ENCODE results near the gene VAMP5. TPM values are rescaled to one million over a fixed set of nuclear protein-coding genes. Genes with fewer than 3 reads are reported as not detected.

VAMP5 gene
- total and polyA plus RNA-seq, 5 experiments from 2014 or later, result 24.6 to 143 (median 135) TPM

DNA sequence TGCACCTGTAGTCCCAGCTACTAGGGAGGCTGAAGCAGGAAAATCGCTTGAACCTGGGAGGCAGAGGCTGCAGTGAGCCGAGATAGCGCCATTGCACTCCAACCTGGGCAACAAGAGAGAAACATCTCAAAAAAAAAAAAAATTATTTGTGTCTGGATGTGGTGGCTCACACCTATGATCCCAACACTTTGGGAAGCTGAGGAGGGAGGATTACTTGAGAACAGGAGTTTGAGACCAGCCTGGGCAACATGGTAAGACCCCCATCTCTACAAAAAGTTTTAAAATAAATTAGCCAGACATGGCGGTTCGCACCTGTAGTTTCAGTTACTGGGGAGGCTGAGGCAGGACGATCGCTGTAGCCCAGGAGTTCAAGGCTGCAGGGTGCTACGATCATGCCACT, 8.5 kb upstream of the VAMP5 start:
- Mint-ChIP-seq H3K4me3 (peak overlapping the region in 1 of 10 donors; percentile 36), H3K27ac (peak overlapping the region in 1 of 10 donors; percentile 44), H3K9me3 (no peaks in the 10 kb centered on the region), H3K36me3 (peaks cover 0 to 7% (median 0%) of the 10 kb centered on the region in 3 donors), H3K4me1 (peaks cover 18 to 35% (median 31%) of the 10 kb centered on the region in 4 donors), H3K27me3 (no peaks in the 10 kb centered on the region)
- POLR2A ChIA-PET, result interaction anchor here (0.6 to 2.7 kb wide), 5 partner anchors 8 to 488 kb away, joined by 3 to 15 read pairs (median 3); no protein-coding TSS in a partner anchor
- no peak for DNase-seq
- no peak for ATAC-seq

DNA sequence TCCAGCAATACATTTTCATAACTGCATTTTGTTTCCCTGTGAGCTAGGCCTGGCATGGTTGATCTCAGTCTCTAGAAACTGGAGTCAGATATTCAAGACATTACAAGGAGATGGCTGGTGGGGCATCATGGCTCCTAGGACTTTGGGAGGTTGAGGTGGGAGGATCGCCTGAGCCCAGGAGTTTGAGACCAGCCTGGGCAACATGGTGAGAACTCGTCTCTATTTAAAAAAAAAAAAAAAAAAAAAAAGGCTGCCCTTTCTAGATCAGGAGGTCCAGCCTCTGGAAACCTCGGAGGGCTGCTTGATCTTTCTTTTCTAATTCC, 7.2 kb upstream of the VAMP5 start:
- H3K27me3 Mint-ChIP-seq, result no peaks in the 10 kb centered on the region
- H3K27ac Mint-ChIP-seq, result peak overlapping the region; percentile 88 to 98 (median 93)
- no peak for ATAC-seq
- POLR2A ChIA-PET, result interaction anchor here (0.7 to 3.2 kb wide), 11 partner anchors 10 to 146 kb away, joined by 3 to 29 read pairs (median 5); partner anchors contain the start of genes C2orf68 and RNF181
- H3K4me1 Mint-ChIP-seq, result peaks cover 20 to 43% (median 39%) of the 10 kb centered on the region in 4 donors
- H3K9me3 Mint-ChIP-seq, result no peaks in the 10 kb centered on the region
- peak overlapping the region; percentile 88 to 98 (median 94) for H3K4me3 Mint-ChIP-seq
- H3K36me3 Mint-ChIP-seq, result peaks cover 0 to 15% (median 7%) of the 10 kb centered on the region in 3 donors
- no peak for DNase-seq

DNA sequence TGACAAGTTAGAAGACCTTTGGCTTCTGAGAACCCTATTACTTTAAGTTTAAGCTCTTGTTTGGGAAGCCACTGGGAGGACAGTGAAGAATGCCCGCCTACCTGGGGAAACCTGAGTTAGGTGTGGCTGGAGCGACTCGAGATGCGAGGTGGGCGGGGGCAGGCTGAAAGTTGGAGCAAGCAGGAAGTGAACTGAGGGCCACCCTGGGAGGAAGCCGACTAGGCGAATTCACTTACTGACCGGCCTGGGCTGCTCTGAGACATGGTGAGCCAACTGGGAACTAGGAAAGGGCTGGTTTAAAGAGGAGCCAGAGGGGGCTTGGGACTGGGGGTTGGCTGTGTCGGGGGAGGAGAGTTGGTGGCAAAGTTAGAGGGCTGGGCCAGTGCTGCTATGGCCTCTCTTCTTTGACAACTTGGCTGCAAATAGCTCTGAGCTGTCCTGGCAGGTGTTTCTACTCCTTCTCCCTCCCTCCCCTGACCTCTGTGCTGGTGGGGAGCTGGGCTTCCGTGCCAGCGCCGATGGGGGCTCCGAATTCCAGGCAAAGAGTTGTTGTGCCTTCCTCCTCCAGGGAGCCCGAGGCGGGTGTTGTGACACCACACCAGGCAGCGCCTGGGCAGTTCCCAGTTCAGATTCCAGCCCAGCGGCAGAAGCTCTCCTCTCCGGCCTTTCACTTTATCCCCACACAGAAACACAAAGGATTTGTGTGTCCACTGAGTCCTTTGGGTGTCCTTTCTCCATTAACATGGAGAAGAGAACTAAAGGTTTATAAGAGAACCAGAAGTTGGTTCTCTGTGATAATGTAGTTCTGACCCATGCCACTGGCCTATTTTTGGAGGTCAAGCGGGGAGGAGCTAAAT, 6.6 kb upstream of the VAMP5 start, which contains the start of gene VAMP8:
VAMP8 (plus strand) TSS at position 201 of the 857 bp plus-strand sequence; CDS start at position 262, 61 bp downstream.
- no peaks in the 10 kb centered on the region for H3K27me3 Mint-ChIP-seq
- no peaks in the 10 kb centered on the region for H3K9me3 Mint-ChIP-seq
- H3K4me3 Mint-ChIP-seq, result peak within 1 kb of the TSS; percentile 88 to 98 (median 94)
- ATAC-seq (peak; percentile 81 to 86), DNase-seq (peak; percentile 41 to 80 (median 49))
- H3K27ac Mint-ChIP-seq, result peak within 1 kb of the TSS; percentile 88 to 98 (median 93)
- peaks cover 23 to 43% (median 43%) of the 10 kb centered on the region in 4 donors for H3K4me1 Mint-ChIP-seq
- POLR2A ChIA-PET, result interaction anchor here (0.7 to 3.2 kb wide), 11 partner anchors 10 to 146 kb away, joined by 3 to 29 read pairs (median 5); partner anchors contain the start of genes C2orf68 and RNF181
- peaks cover 0 to 21% (median 7%) of the 10 kb centered on the region in 3 donors for H3K36me3 Mint-ChIP-seq

DNA sequence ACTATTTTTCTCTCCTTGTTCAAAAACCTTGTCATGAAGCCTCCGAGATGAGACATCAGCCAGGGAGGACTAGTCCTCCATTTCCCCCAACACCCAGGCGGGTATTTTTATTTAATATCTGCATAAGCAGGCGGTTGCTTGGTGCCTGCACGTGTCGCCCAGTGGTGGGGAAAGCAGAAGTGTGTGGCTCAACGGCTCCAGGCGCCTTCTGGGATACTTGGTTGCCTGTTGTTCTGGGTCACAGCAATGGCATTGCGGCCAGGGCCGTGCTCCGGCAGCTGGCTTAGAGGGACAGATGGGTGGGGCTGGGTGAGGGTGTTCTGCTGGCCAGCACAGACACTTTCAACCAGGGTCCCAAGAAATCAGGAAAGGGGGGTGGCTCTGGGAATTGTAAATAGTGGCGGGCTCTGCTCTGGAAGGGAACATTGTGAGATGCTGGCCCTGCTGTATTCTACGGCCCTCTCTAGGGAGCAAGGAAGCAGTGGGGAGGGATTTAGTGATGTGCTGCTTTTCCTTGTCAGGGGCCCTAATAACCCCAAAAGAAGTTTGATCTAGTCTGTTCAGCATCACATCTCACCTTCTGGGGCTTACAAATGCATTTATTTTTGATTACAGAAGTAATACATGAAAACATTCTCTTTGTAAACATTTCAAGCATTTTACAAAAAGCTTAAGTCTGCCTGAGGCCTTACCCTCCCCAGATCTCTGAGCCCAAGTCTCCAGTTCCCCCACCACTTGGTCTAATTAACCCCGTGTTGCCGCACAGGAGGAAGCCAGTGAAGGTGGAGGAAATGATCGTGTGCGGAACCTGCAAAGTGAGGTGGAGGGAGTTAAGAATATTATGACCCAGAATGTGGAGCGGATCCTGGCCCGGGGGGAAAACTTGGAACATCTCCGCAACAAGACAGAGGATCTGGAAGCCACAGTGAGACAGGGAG, 5.7 kb upstream of the VAMP5 start:
- Mint-ChIP-seq H3K27ac (peak overlapping the region; percentile 88 to 98 (median 93)), H3K9me3 (no peaks in the 10 kb centered on the region), H3K4me3 (peak overlapping the region; percentile 88 to 98 (median 94)), H3K4me1 (peaks cover 25 to 50% (median 48%) of the 10 kb centered on the region in 4 donors), H3K36me3 (peaks cover 0 to 25% (median 7%) of the 10 kb centered on the region in 3 donors), H3K27me3 (no peaks in the 10 kb centered on the region)
- ATAC-seq (peak; percentile 54 to 58), DNase-seq (peak in 1 of 10 donors; percentile 25)
- POLR2A ChIA-PET, result interaction anchor here (0.6 to 3.2 kb wide), 12 partner anchors 9 to 40 kb away, joined by 3 to 29 read pairs (median 6); partner anchors contain the start of genes C2orf68 and RNF181

DNA sequence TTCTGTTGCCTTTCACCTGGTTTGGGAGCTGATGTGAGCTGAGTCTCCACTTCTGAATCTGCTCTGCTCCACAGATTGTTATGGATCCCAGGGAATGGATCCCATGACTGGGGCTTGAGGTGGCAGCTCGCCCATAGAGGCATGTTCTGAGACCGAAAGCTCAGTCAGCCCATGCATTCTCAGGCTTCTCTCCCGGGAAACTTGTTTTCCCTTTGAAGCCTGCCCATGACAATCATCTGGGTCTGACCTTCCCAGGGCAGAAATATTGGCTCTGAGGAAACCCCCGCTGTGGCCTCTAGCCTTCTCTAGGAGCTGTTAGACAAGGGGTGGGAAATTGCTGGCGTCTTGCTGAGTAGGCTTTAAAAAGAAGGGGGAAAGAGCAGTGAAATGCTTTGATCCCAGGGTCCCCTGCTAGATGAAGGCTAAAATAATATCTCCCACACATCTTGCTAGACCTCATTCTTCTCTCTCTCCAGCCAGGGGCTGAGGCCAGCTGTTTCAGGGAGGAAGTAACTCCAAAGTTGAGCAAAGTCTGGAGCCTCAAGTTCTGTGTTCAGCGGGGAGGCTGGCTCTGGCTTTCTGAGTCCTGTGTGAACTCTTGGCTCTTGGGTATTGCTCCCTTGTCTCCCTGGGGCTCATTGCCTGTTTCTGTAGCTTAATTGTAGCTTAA, 4.8 kb upstream of the VAMP5 start:
- Mint-ChIP-seq H3K9me3 (no peaks in the 10 kb centered on the region), H3K36me3 (peaks cover 0 to 25% (median 7%) of the 10 kb centered on the region in 3 donors), H3K27ac (peak overlapping the region; percentile 74 to 98 (median 93)), H3K27me3 (no peaks in the 10 kb centered on the region), H3K4me3 (peak overlapping the region; percentile 88 to 98 (median 94)), H3K4me1 (peaks cover 27 to 55% (median 53%) of the 10 kb centered on the region in 4 donors)
- no peak for ATAC-seq
- DNase-seq, result no peak
- POLR2A ChIA-PET, result interaction anchor here (0.6 to 3.2 kb wide), 9 partner anchors 8 to 41 kb away, joined by 3 to 29 read pairs (median 5); partner anchors contain the start of genes C2orf68, GGCX and RNF181

DNA sequence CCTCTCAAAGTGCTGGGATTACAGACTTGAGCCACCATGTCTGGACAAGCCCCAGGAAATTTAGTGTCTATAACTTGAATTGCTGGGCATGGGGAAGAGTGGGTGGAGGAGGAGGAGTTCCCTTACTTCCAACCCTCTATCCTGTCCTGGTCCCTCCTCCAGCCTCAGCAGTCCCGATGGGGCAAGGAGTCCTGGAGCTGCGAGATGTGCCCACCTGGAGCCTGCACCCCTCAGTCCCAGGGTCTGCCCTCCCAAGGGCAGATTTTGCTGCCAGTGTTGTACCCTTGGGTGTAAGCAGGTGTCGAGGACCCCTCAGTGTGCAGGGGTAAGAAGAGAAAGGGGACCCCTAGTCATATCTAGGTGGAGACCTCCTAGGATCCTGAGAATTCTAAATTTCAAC, 4.0 kb upstream of the VAMP5 start:
- POLR2A ChIA-PET, result interaction anchor here (0.6 to 2.1 kb wide), 3 partner anchors 9 to 32 kb away, joined by 3 to 8 read pairs (median 5); partner anchors contain the start of gene C2orf68
- Mint-ChIP-seq H3K9me3 (no peaks in the 10 kb centered on the region), H3K4me1 (peaks cover 31 to 62% (median 60%) of the 10 kb centered on the region in 4 donors), H3K36me3 (peaks cover 0 to 25% (median 7%) of the 10 kb centered on the region in 3 donors), H3K4me3 (peak overlapping the region in 8 of 10 donors; percentile 17 to 97 (median 59)), H3K27ac (peak overlapping the region in 9 of 10 donors; percentile 24 to 98 (median 68)), H3K27me3 (no peaks in the 10 kb centered on the region)
- ATAC-seq, result no peak
- no peak for DNase-seq

DNA sequence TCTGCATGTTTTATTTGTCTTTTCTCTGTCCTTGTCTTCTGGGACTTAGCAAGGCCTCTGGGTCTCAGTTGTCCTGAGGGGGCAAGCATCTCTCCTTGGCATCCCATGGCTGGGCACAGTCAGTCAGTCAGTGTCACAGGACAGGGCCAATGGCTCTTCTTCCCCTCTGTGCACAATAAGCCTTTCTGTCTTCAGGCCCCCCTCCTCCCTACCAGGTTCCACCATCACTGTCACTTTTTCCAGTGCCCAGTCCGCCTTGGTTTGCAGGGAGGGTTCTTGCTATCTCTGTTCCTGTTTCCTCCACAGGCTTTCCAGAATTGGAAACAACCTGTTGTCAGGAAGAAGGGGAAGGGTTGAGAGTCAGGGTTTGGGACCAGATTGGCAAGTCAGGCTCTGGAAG, 1.7 kb upstream of the VAMP5 start:
- peaks cover 40 to 76% (median 70%) of the 10 kb centered on the region in 4 donors for H3K4me1 Mint-ChIP-seq
- peak overlapping the region in 6 of 10 donors; percentile 11 to 71 (median 55) for H3K4me3 Mint-ChIP-seq
- DNase-seq (no peak), ATAC-seq (no peak)
- peaks cover 0 to 25% (median 7%) of the 10 kb centered on the region in 3 donors for H3K36me3 Mint-ChIP-seq
- H3K9me3 Mint-ChIP-seq, result no peaks in the 10 kb centered on the region
- POLR2A ChIA-PET, result interaction anchor here (1.4 to 7.4 kb wide), 5 partner anchors 13 to 228 kb away, joined by 3 to 88 read pairs (median 10); partner anchors contain the start of genes ELMOD3, RETSAT, RNF181 and TMEM150A
- H3K27me3 Mint-ChIP-seq, result no peaks in the 10 kb centered on the region
- peak overlapping the region in 6 of 10 donors; percentile 27 to 96 (median 66) for H3K27ac Mint-ChIP-seq

DNA sequence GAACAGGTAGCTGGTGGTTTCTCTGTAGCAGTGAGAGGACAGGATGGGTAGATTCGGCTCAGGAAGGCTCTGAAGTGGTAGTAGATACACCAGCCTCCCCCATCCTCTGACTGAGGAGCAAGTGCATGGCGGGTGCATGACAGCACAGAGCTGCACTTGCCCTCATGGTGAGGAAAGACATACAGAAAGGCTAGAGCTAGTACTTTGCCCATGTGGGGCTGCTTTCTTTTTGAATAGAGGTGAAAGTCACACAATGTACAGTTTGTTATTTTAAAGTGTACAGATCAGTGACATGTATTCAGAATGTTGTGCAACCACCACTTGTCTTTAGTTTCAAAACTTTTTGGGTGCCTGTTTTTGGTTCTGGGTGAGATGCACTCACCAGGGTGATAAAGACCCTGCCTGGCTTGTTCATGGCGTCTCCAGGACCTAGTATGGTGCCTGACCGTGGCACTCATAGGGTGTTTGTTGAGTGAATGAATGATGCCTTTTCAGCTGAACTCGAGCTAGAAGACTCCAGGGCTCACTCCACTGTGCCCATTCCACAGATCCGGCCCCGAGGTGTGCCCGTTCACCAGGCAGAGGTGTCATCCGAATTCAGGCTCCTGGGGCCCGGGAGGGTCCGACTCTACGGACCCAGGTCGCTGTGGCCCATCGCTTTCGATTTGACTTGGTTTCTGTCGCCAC, 421 bp upstream of the VAMP5 start:
- peak in 6 of 10 donors; percentile 32 to 68 (median 50) for DNase-seq
- peak overlapping the region; percentile 78 to 94 (median 89) for H3K4me3 Mint-ChIP-seq
- peaks cover 40 to 79% (median 69%) of the 10 kb centered on the region in 4 donors for H3K4me1 Mint-ChIP-seq
- H3K27me3 Mint-ChIP-seq, result no peaks in the 10 kb centered on the region
- H3K36me3 Mint-ChIP-seq, result peaks cover 0 to 24% (median 7%) of the 10 kb centered on the region in 3 donors
- ATAC-seq, result peak; percentile 59 to 82
- POLR2A ChIA-PET, result interaction anchor here (0.6 to 7.4 kb wide), 12 partner anchors 9 to 436 kb away, joined by 3 to 88 read pairs (median 5); partner anchors contain the start of genes C2orf68, ELMOD3, GGCX and RETSAT
- no peaks in the 10 kb centered on the region for H3K9me3 Mint-ChIP-seq
- peak overlapping the region; percentile 75 to 98 (median 96) for H3K27ac Mint-ChIP-seq

DNA sequence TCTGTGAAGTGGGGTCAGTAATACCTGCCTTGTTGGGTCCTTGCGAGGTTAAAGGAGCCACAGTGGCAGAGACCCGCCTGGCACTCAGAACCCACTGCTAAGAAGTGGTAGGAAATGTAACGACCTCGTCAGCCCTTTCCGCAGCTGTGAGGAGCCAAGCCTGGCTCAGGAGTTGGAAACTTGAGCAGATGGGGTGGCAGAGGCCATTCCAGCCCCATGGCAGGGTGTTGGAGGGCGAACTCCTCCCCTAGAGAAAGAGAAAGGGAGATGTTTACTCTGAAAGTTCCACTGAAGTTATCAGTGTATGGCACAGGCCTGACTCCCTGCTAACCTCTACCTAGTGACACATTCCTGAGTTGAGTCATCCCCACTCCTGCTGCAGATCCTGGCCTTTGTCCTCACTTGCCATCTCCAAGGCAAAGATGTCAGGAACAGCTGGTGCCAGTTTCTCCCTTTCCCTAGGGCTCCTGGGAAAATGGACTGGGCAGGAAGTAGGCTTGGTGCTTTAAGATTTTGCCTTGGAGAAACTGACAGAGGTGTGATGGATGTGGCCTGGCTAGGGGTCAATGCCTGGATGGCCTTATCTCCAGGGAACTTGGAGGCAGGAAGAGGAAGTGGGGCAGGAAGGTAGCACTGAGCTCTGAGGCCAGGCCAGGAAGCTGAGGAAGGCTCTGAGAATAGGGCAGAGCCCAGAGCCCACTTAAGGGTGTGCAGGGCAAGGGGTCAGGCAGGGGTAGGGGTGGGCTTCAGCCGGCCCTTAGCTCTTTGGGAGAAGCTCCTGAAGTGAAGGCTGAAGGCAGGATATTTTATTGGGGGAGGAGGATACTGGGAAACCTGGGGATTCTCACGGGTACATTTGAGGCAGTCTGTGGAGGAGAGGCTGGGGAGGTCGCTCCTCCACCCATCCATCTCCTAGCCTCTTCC, 888 bp downstream of the VAMP5 start:
- Mint-ChIP-seq H3K27me3 (no peaks in the 10 kb centered on the region), H3K4me3 (peak overlapping the region; percentile 80 to 93 (median 89)), H3K9me3 (no peaks in the 10 kb centered on the region), H3K4me1 (peaks cover 34 to 76% (median 65%) of the 10 kb centered on the region in 4 donors), H3K36me3 (peaks cover 0 to 21% (median 7%) of the 10 kb centered on the region in 3 donors), H3K27ac (peak overlapping the region; percentile 86 to 97 (median 93))
- peak; percentile 55 to 59 for ATAC-seq
- POLR2A ChIA-PET, result interaction anchor here (0.5 to 7.4 kb wide), 9 partner anchors 10 to 257 kb away, joined by 3 to 88 read pairs (median 6); partner anchors contain the start of genes C2orf68, GGCX, MAT2A and RNF181
- DNase-seq, result peak in 3 of 10 donors; percentile 20 to 42 (median 40)

DNA sequence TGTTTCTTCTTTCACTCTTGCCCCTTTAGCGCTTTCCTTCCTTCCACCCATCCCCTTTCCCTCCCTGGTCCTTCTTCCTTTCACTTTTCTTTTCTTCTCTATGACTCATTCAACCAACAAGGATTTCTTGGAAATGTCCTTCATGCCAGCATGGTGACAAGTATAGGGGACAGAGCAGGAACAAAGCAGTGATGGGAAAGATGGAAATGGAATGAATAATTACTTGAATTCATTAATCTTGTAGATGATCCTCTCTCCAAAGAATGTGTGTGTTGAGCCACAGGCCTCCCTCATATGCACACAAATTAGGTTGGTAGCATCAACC, 1.5 kb downstream of the VAMP5 start:
- H3K4me3 Mint-ChIP-seq, result peak overlapping the region; percentile 65 to 93 (median 88)
- H3K4me1 Mint-ChIP-seq, result peaks cover 33 to 78% (median 64%) of the 10 kb centered on the region in 4 donors
- POLR2A ChIA-PET, result interaction anchor here (0.8 to 7.4 kb wide), 6 partner anchors 10 to 258 kb away, joined by 3 to 88 read pairs (median 7); partner anchors contain the start of genes GGCX, MAT2A, RNF181 and TGOLN2
- no peak for DNase-seq
- peaks cover 0 to 18% (median 7%) of the 10 kb centered on the region in 3 donors for H3K36me3 Mint-ChIP-seq
- ATAC-seq, result no peak
- H3K27me3 Mint-ChIP-seq, result no peaks in the 10 kb centered on the region
- H3K27ac Mint-ChIP-seq, result peak overlapping the region; percentile 74 to 97 (median 92)
- H3K9me3 Mint-ChIP-seq, result no peaks in the 10 kb centered on the region
